Nephron (organoid): ENCODE measurements around the gene PLA2G4C.

ENCODE experiments used
- H3K27ac Mint-ChIP-seq, 3 experiments: 2 replicates each; pipeline ENCODE4 v1.8.0; 2020; ENCODE audit warnings: mixed read lengths in 3 of 3, mild to moderate bottlenecking in 2 of 3, moderate library complexity in 1 of 3
- H3K27me3 Mint-ChIP-seq: 2 replicates; pipeline ENCODE4 v1.8.0; 2021; ENCODE audit warnings: low read depth, mild to moderate bottlenecking, moderate library complexity, mixed read lengths
- H3K36me3 Mint-ChIP-seq: 2 replicates; pipeline ENCODE4 v1.8.0; 2020; ENCODE audit warnings: low read depth, mixed read lengths
- H3K4me1 Mint-ChIP-seq: 2 replicates; pipeline ENCODE4 v1.8.0; 2020; ENCODE audit warnings: mixed read lengths
- H3K4me3 Mint-ChIP-seq, 3 experiments: 2 replicates each; pipeline ENCODE4 v1.8.0; 2020; ENCODE audit warnings: mild to moderate bottlenecking in 3 of 3, mixed read lengths in 3 of 3, moderate library complexity in 2 of 3
- H3K9me3 Mint-ChIP-seq: 2 replicates; pipeline ENCODE4 v1.8.0; 2020; ENCODE audit warnings: mixed read lengths
- CTCF ChIP-seq, 3 experiments: fragments of 200-600 bp; sonication (generic); IDR thresholded peaks; one replicate each; pipeline ENCODE4 v1.5.0; 2021; ENCODE audit warnings: antibody characterized with exemption in 3 of 3; ENCODE audit not compliant: unreplicated experiment in 3 of 3

The PLA2G4C gene

GRCh38 chr19:48118131-48118517, 7.5 kb upstream of the PLA2G4C start:
- TF ChIP-seq CTCF (IDR thresholded peaks at IDR 0.05; ENCODE audit: unreplicated experiment in 3 of 3), result no peak
- no peaks in the 10 kb centered on the region for H3K9me3 Mint-ChIP-seq
- H3K27ac Mint-ChIP-seq, result no peak overlapping the region
- peaks cover 6% of the 10 kb centered on the region for H3K4me1 Mint-ChIP-seq
- H3K4me3 Mint-ChIP-seq, result no peak overlapping the region
- H3K36me3 Mint-ChIP-seq, result peaks cover 42% of the 10 kb centered on the region
- H3K27me3 Mint-ChIP-seq, result no peaks in the 10 kb centered on the region

- TF ChIP-seq CTCF (IDR thresholded peaks at IDR 0.05; ENCODE audit: unreplicated experiment in 3 of 3), result no peak
- no peak overlapping the region for H3K4me3 Mint-ChIP-seq
- H3K27me3 Mint-ChIP-seq, result no peaks in the 10 kb centered on the region
- peaks cover 38% of the 10 kb centered on the region for H3K36me3 Mint-ChIP-seq
- peaks cover 6% of the 10 kb centered on the region for H3K4me1 Mint-ChIP-seq
- no peak overlapping the region for H3K27ac Mint-ChIP-seq
- H3K9me3 Mint-ChIP-seq, result no peaks in the 10 kb centered on the region
Observed at GRCh38 chr19:48117515-48118130, 7.0 kb upstream of the PLA2G4C start.

- Mint-ChIP-seq H3K36me3 (peaks cover 16% of the 10 kb centered on the region), H3K27me3 (peaks cover 5% of the 10 kb centered on the region), H3K27ac (no peak overlapping the region), H3K4me3 (no peak overlapping the region), H3K9me3 (no peaks in the 10 kb centered on the region), H3K4me1 (peaks cover 12% of the 10 kb centered on the region)
- TF ChIP-seq CTCF (IDR thresholded peaks at IDR 0.05; ENCODE audit: unreplicated experiment in 3 of 3), result no peak
Observed at GRCh38 chr19:48113190-48113917, 2.7 kb upstream of the PLA2G4C start.

GRCh38 chr19:48111280-48111679, 663 bp upstream of the PLA2G4C start:
- H3K9me3 Mint-ChIP-seq, result no peaks in the 10 kb centered on the region

GRCh38 chr19:48108997-48109782, 1.4 kb downstream of the PLA2G4C start:
- H3K27ac Mint-ChIP-seq, result no peak overlapping the region
- H3K27me3 Mint-ChIP-seq, result peaks cover 18% of the 10 kb centered on the region
- H3K4me1 Mint-ChIP-seq, result peaks cover 8% of the 10 kb centered on the region
- H3K9me3 Mint-ChIP-seq, result no peaks in the 10 kb centered on the region
- TF ChIP-seq CTCF (IDR thresholded peaks at IDR 0.05; ENCODE audit: unreplicated experiment in 3 of 3), result no peak
- H3K36me3 Mint-ChIP-seq, result peaks cover under 1% of the 10 kb centered on the region
- H3K4me3 Mint-ChIP-seq, result peak overlapping the region in 1 of 3 experiments; percentile 40

More at GRCh38 chr19:48111280-48111679, 663 bp upstream of the PLA2G4C start:
- Mint-ChIP-seq H3K36me3 (peaks cover 4% of the 10 kb centered on the region), H3K4me3 (no peak overlapping the region), H3K4me1 (peaks cover 12% of the 10 kb centered on the region), H3K27ac (no peak overlapping the region), H3K27me3 (peaks cover 11% of the 10 kb centered on the region)
- TF ChIP-seq CTCF (IDR thresholded peaks at IDR 0.05; ENCODE audit: unreplicated experiment in 3 of 3), result no peak
